Kidney epithelial cell (primary cell): ENCODE measurements around the gene SORL1. TPM values are rescaled to one million over a fixed set of nuclear protein-coding genes. Genes with fewer than 3 reads are reported as not detected.

ENCODE experiments used
- DNase-seq: peaks from one replicate; pipeline ENCODE4 v3.0.0-alpha.2; 2010; ENCODE audit warnings: low read depth
- H3K27me3 ChIP-seq: 2 replicates; pipeline ENCODE4 v1.6.0; 2011; ENCODE audit warnings: low read length; ENCODE audit not compliant: control insufficient read depth, insufficient read depth
- H3K36me3 ChIP-seq: 2 replicates; pipeline ENCODE4 v1.5.1; 2011; ENCODE audit warnings: low read length; ENCODE audit not compliant: control insufficient read depth, insufficient read depth
- H3K4me3 ChIP-seq: 2 replicates; pipeline ENCODE4 v1.5.1; 2011; ENCODE audit warnings: low read depth, mild to moderate bottlenecking, control low read depth, low read length
- total RNA-seq: library from RNA; depleted of rRNA; stranded (reverse); fragments of >200 nt; gene quantifications from 2 replicates; pipeline ENCODE4 v1.2.3, GENCODE V29; 2015
- TF ChIP-seq, protein P1 (sequence below): IDR thresholded peaks from 2 replicates; pipeline ENCODE4 v1.5.1; 2011; ENCODE audit warnings: mild to moderate bottlenecking, moderate library complexity, low read length, control low read depth, inconsistent platforms; ENCODE audit not compliant: insufficient read depth, poor library complexity, severe bottlenecking

SORL1 gene
- total RNA-seq, 1 donor from 2014 or later, result 4.1 TPM

DNA sequence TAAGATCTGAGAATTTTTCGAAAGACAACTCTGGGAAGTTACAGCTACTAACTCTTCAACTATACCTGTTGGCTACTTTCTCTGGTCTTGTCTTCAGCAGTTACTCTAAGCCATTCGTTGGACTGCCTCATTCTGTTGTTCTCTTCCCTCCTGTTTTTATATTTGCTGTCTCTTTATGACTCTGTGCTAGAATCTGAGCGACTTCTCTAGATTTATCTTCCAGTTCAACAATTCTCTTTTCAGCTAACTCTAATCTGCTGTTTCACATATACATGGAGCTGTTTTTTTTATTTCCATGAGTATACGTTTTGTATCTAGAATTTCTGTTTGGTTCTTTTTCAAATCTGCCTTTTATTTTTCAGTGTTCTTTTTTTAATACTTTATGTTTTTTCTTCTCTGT lies 128.0 kb downstream of the SORL1 start:
- Histone ChIP-seq H3K36me3 (no peaks in the 10 kb centered on the region), H3K27me3 (no peaks in the 10 kb centered on the region), H3K4me3 (no peak overlapping the region)
- TF ChIP-seq, protein P1, sequence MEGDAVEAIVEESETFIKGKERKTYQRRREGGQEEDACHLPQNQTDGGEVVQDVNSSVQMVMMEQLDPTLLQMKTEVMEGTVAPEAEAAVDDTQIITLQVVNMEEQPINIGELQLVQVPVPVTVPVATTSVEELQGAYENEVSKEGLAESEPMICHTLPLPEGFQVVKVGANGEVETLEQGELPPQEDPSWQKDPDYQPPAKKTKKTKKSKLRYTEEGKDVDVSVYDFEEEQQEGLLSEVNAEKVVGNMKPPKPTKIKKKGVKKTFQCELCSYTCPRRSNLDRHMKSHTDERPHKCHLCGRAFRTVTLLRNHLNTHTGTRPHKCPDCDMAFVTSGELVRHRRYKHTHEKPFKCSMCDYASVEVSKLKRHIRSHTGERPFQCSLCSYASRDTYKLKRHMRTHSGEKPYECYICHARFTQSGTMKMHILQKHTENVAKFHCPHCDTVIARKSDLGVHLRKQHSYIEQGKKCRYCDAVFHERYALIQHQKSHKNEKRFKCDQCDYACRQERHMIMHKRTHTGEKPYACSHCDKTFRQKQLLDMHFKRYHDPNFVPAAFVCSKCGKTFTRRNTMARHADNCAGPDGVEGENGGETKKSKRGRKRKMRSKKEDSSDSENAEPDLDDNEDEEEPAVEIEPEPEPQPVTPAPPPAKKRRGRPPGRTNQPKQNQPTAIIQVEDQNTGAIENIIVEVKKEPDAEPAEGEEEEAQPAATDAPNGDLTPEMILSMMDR, result no peak
- DNase-seq, result no peak

DNA sequence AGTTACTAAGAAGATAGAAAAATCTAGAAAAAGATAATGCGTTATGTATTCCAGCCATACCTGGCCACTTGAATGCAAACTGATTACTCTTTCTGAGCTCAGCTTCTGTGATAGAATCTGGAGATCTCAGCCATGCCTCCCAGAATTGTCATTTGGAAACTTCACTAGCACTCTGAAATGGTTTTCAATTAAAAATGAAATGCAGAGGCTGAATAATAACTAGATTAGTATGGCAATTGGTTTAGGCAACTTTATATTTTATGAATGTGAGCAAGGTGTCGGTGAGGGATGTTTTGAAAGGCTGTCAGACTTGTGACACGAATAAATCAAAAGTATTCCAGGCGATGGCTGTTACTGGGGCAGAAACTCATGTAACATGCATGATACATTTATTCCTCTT lies 129.5 kb downstream of the SORL1 start:
- no peak overlapping the region for H3K4me3 ChIP-seq
- no peaks in the 10 kb centered on the region for H3K27me3 ChIP-seq
- TF ChIP-seq, protein P1, result no peak
- no peaks in the 10 kb centered on the region for H3K36me3 ChIP-seq
- DNase-seq, result no peak

DNA sequence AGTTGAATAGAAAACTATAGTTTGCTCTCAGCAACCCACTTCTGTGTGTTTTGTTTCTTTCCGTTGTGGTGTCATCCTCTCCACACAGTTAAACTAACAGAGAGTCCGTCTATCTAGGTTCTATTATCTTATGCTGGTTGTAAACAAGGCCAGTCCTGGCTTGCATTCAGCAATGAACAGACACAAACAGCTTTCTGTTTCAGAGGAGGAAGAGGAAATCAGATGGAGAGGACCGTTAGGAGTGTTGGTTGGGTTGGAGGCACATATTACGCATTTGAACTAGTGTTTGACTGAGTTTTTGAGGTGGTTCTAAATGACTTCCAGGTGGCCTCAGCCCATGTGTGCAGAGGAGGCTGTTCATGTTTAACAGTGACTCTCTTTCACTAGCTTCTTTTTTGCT lies 130.2 kb downstream of the SORL1 start:
- TF ChIP-seq, protein P1, result no peak
- H3K4me3 ChIP-seq, result no peak overlapping the region
- DNase-seq, result no peak
- no peaks in the 10 kb centered on the region for H3K36me3 ChIP-seq
- H3K27me3 ChIP-seq, result no peaks in the 10 kb centered on the region

DNA sequence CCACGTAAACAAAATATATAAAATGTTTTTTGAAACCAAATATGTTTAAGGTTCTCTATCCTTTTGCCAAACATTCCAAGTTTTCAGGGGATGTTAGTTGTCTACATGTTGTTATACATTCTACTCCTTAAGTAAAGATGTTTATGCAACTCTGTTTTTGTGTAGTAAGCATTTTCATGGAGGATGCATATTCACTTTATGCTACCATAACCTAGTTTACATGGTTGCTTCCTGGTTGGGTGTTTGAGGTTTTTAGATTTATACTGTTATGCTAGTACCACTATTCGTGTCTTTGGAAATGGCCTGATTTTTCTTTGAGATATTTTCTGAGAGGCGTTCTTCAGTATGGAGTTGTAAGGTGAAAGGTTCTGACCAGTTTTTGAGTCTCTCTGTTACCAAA lies 131.7 kb downstream of the SORL1 start:
- TF ChIP-seq, protein P1, result no peak
- Histone ChIP-seq H3K36me3 (no peaks in the 10 kb centered on the region), H3K4me3 (no peak overlapping the region), H3K27me3 (no peaks in the 10 kb centered on the region)
- no peak for DNase-seq

DNA sequence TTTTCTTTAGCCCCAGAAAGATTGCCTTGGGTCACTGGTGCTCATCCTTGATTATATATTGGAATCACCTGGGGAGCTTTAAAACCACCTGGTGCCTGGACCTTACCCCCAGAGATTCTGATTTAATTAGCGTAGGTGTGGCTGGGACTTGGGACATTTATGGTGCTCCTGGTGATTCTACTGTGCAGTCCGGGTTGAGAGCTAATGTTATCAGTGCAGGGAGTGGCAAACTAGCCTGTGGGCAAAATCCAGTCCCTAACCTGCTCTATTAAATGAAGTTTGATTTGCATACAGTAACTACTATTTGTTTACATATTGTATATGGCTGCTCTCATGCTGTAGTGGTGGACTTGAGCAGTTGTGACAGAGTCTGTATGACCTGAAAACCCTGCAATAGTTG lies 134.6 kb downstream of the SORL1 start:
- Histone ChIP-seq H3K36me3 (no peaks in the 10 kb centered on the region), H3K4me3 (no peak overlapping the region), H3K27me3 (no peaks in the 10 kb centered on the region)
- no peak for DNase-seq
- TF ChIP-seq, protein P1, result no peak

DNA sequence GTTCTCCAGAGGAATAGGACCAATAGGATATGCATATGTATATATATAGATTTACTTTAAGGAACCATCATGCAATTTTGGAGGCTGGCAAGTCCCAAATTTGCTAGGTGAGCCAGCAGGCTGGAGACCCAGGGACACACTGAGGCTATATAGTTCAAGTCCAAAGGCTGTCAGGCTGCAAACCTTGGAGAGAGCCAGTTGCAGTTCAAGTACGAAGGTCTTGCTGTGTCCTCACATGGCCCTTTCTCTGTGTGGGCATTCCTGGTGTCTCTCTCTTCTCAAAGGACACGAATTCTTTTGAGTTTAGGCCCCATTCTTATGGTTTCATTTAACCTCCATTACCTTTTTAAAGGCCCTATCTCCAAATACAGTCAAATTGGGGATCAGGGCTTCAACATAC lies 135.1 kb downstream of the SORL1 start:
- Histone ChIP-seq H3K36me3 (no peaks in the 10 kb centered on the region), H3K4me3 (no peak overlapping the region), H3K27me3 (no peaks in the 10 kb centered on the region)
- no peak for DNase-seq
- TF ChIP-seq, protein P1, result no peak
